CD4-positive, alpha-beta T cell (primary cell): ENCODE results near the gene CDKN3. TPM values are rescaled to one million over a fixed set of nuclear protein-coding genes. Genes with fewer than 3 reads are reported as not detected.
"Not testable (repeated sequence)": the region's sequence is repeated elsewhere in the genome, so short reads cannot be mapped to it uniquely, and the experiment has no call there.

ENCODE experiments used
- ATAC-seq: fragments of 200-7000 bp; cut with Tn5 transposase; one replicate; pipeline ENCODE4 v1.10.0; 2022; ENCODE audit warnings: mild to moderate bottlenecking; ENCODE audit not compliant: poor library complexity
- CTCF ChIA-PET: fragments of 350-600 bp; sonication (Branson Sonifier 250); formaldehyde crosslinking; loops from one replicate; lab custom pipeline; 2021; ENCODE audit warnings: antibody characterized with exemption, inconsistent platforms; lab: Charles Lee
- POLR2A ChIA-PET: fragments of 350-600 bp; sonication (Branson Sonifier 250); formaldehyde crosslinking; loops from one replicate; lab custom pipeline; 2021; ENCODE audit warnings: antibody characterized with exemption, inconsistent platforms; lab: Charles Lee
- DNase-seq, 14 experiments: peaks; one replicate each; pipeline ENCODE4 v3.0.0-alpha.2; 2013 to 2020; ENCODE audit warnings: mixed read lengths in 2 of 14
- H3K27ac ChIP-seq, 2 donors: one replicate each; pipeline versions ENCODE4 v1.5.1 to v1.7.0; 2013; ENCODE audit warnings: low read length in 2 of 2, low read depth in 1 of 2, mild to moderate bottlenecking in 1 of 2
- H3K27me3 ChIP-seq, 2 experiments: 1 replicate in 1 of 2; 2 replicates in 1 of 2; pipeline versions ENCODE4 v1.6.1 to v1.7.0; 2013; ENCODE audit warnings: low read length in 2 of 2, control low read depth in 1 of 2, mild to moderate bottlenecking in 1 of 2, moderate library complexity in 1 of 2; ENCODE audit not compliant: insufficient read depth in 2 of 2, control insufficient read depth in 1 of 2
- H3K36me3 ChIP-seq: one replicate; pipeline ENCODE4 v1.6.1; 2013; ENCODE audit warnings: low read length, control low read depth; ENCODE audit not compliant: insufficient read depth
- H3K4me1 ChIP-seq: one replicate; pipeline ENCODE4 v1.6.1; 2013; ENCODE audit warnings: low read length, control low read depth; ENCODE audit not compliant: insufficient read depth
- H3K4me3 ChIP-seq: one replicate; pipeline ENCODE4 v1.5.1; 2013; ENCODE audit warnings: mild to moderate bottlenecking, low read length, moderate library complexity
- H3K9me3 ChIP-seq, 2 experiments: 1 replicate in 1 of 2; 2 replicates in 1 of 2; pipeline versions ENCODE4 v1.6.1 to v1.7.0; 2013; ENCODE audit warnings: low read length in 2 of 2, mild to moderate bottlenecking in 2 of 2, control low read depth in 1 of 2, moderate library complexity in 1 of 2; ENCODE audit not compliant: control insufficient read depth in 1 of 2, insufficient read depth in 1 of 2
- H3K27ac Mint-ChIP-seq: one replicate; pipeline ENCODE4 v1.8.0; 2020; ENCODE audit warnings: mixed read lengths
- H3K27me3 Mint-ChIP-seq: one replicate; pipeline ENCODE4 v1.8.0; 2021; ENCODE audit warnings: mixed read lengths
- H3K36me3 Mint-ChIP-seq: one replicate; pipeline ENCODE4 v1.8.0; 2021; ENCODE audit warnings: low read depth, mixed read lengths
- H3K4me1 Mint-ChIP-seq: one replicate; pipeline ENCODE4 v1.8.0; 2021; ENCODE audit warnings: low read depth, mixed read lengths
- H3K4me3 Mint-ChIP-seq: one replicate; pipeline ENCODE4 v1.8.0; 2020; ENCODE audit warnings: mild to moderate bottlenecking, mixed read lengths
- H3K9me3 Mint-ChIP-seq: one replicate; pipeline ENCODE4 v1.8.0; 2020; ENCODE audit warnings: mixed read lengths
- intact Hi-C, 2 experiments: fragments of 100-400 bp; cut with DNase I in 1 of 2; cut with micrococcal nuclease in 1 of 2; formaldehyde crosslinking; loops; one replicate each; pipeline versions ENCODE4 v1.15.1 to v1.9.0; 2023 to 2025; cut with DNase I, micrococcal nuclease
- total RNA-seq, 174 experiments: library from RNA in 2 of 174; stranded (reverse) in 2 of 174; gene quantifications; one replicate each; pipeline ENCODE4 v1.2.3 and lab custom pipeline; 2021 to 2026
- TF ChIP-seq, protein P1 (sequence below): fragments of 200-600 bp; IDR thresholded peaks from one replicate; pipeline ENCODE4 v1.8.0; 2022; ENCODE audit warnings: antibody characterized with exemption, mild to moderate bottlenecking

Gene CDKN3
- total RNA-seq, 2 experiments from 2014 or later, result 0.61 to 1.4 TPM

- intact Hi-C loops, result no loop called here
These were observed 9.5 kb upstream of the CDKN3 start for GRCh38 chr14:54387328-54387727.

GRCh38 chr14:54392131-54392859, 4.5 kb upstream of the CDKN3 start:
- H3K27ac Mint-ChIP-seq, result no peak overlapping the region
- Histone ChIP-seq H3K27ac (no peak overlapping the region), H3K4me3 (no peak overlapping the region), H3K4me1 (peaks cover 8% of the 10 kb centered on the region), H3K27me3 (peaks cover 0 to 11% of the 10 kb centered on the region in 2 experiments), H3K36me3 (no peaks in the 10 kb centered on the region), H3K9me3 (no peaks in the 10 kb centered on the region)
- intact Hi-C loops, result loop anchor here in 1 of 2 experiments (10.0 kb wide), 1 partner anchor 113 kb away; the partner anchor contains the start of gene CGRRF1
- peaks cover 6% of the 10 kb centered on the region for H3K4me1 Mint-ChIP-seq
- no peaks in the 10 kb centered on the region for H3K9me3 Mint-ChIP-seq
- peaks cover 12% of the 10 kb centered on the region for H3K27me3 Mint-ChIP-seq
- no peak overlapping the region for H3K4me3 Mint-ChIP-seq
- no peak for DNase-seq
- TF ChIP-seq, protein P1, sequence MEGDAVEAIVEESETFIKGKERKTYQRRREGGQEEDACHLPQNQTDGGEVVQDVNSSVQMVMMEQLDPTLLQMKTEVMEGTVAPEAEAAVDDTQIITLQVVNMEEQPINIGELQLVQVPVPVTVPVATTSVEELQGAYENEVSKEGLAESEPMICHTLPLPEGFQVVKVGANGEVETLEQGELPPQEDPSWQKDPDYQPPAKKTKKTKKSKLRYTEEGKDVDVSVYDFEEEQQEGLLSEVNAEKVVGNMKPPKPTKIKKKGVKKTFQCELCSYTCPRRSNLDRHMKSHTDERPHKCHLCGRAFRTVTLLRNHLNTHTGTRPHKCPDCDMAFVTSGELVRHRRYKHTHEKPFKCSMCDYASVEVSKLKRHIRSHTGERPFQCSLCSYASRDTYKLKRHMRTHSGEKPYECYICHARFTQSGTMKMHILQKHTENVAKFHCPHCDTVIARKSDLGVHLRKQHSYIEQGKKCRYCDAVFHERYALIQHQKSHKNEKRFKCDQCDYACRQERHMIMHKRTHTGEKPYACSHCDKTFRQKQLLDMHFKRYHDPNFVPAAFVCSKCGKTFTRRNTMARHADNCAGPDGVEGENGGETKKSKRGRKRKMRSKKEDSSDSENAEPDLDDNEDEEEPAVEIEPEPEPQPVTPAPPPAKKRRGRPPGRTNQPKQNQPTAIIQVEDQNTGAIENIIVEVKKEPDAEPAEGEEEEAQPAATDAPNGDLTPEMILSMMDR, result no peak
- H3K36me3 Mint-ChIP-seq, result no peaks in the 10 kb centered on the region
- POLR2A ChIA-PET, result no interaction called here
- ATAC-seq, result no peak
- CTCF ChIA-PET, result no interaction called here

More at GRCh38 chr14:54387328-54387727, 9.5 kb upstream of the CDKN3 start:
- no peaks in the 10 kb centered on the region for H3K36me3 ChIP-seq
- no peak overlapping the region for H3K4me3 Mint-ChIP-seq
- H3K27me3 ChIP-seq, result peaks cover 0 to 11% of the 10 kb centered on the region in 2 experiments
- ChIA-PET POLR2A (no interaction called here), CTCF (interaction anchor here (1.8 kb wide), 1 partner anchor 10 kb away, joined by 7 read pairs; no protein-coding TSS in a partner anchor)
- H3K4me1 ChIP-seq, result no peaks in the 10 kb centered on the region
- peaks cover 28% of the 10 kb centered on the region for H3K27me3 Mint-ChIP-seq
- DNase-seq, result no peak
- TF ChIP-seq, protein P1, result no peak
- H3K4me1 Mint-ChIP-seq, result no peaks in the 10 kb centered on the region
- no peaks in the 10 kb centered on the region for H3K9me3 Mint-ChIP-seq
- H3K9me3 ChIP-seq, result no peaks in the 10 kb centered on the region
- no peak overlapping the region for H3K27ac ChIP-seq
- ATAC-seq, result no peak
- no peaks in the 10 kb centered on the region for H3K36me3 Mint-ChIP-seq
- no peak overlapping the region for H3K4me3 ChIP-seq
- H3K27ac Mint-ChIP-seq, result no peak overlapping the region

DNA sequence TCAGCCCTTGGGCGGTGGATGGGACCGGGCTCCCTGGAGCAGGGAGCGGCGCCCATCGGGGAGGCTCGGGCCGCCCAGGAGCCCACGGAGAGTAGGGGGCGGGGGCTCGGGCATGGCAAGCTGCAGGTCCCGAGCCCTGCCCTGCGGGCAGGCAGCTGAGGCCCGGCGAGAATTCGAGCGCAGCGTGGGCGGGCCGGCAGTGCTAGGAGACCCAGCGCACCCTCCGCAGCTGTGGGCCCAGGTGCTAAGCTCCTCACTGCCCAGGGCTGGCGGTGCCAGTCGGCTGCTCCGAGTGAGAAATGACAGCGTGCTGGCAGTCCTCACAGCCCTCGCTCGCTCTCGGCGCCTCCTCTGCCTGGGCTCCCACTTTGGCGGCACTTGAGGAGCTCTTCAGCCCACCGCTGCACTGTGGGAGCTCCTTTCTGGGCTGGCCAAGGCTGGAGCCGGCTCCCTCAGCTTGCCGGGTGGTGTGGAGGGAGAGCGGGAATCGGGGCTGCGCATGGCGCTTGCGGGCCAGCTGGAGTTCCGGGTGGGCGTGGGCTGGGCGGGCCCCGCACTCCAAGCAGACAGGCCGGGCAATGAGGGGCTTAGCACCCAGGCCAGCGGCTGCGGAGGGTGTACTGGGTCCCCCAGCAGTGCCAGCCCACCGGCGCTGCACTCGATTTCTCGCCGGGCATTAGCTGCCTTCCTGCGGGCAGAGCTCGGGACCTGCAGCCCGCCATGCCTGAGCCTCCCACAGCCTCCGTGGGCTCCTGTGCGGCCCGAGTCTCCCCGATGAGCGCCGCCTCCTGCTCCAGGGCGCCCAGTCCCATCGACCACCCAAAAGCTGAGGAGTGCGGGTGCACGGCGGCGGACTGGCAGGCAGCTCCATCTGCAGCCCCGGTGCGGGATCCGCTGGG, 3.6 kb upstream of the CDKN3 start:
- ATAC-seq, H3K27ac ChIP-seq, H3K4me3 ChIP-seq, H3K27me3 ChIP-seq, POLR2A ChIA-PET, DNase-seq, H3K9me3 Mint-ChIP-seq, H3K36me3 Mint-ChIP-seq, CTCF ChIA-PET, H3K27ac Mint-ChIP-seq, H3K4me3 Mint-ChIP-seq, H3K27me3 Mint-ChIP-seq, H3K36me3 ChIP-seq, H3K9me3 ChIP-seq: not testable (repeated sequence)
- intact Hi-C loops, result loop anchor here in 1 of 2 experiments (10.0 kb wide), 1 partner anchor 112 kb away; the partner anchor contains the start of gene CGRRF1
- H3K4me1 Mint-ChIP-seq, result peaks cover 15% of the 10 kb centered on the region
- H3K4me1 ChIP-seq, result peaks cover 18% of the 10 kb centered on the region
